ENCODE measurements around the gene ATM. TPM values are rescaled to one million over a fixed set of nuclear protein-coding genes. Genes with fewer than 3 reads are reported as not detected.

ATM gene
- 10 to 100 TPM; 45.7 to 55.0 TPM for total RNA-seq

- H3K27ac Mint-ChIP-seq = no peak within 1 kb of the TSS
- ATAC-seq (replicated peaks in 1 of 2) (peak; percentile 78 to 79), DNase-seq (peak; percentile 97 to 98)
- H3K36me3 Mint-ChIP-seq (ENCODE audit: insufficient read depth in 2 of 2) = peaks cover 9 to 21% of the 10 kb centered on the region in 2 donors
- no peak within 1 kb of the TSS for H3K4me3 Mint-ChIP-seq
- peaks cover 35% of the 10 kb centered on the region for H3K4me1 Mint-ChIP-seq (ENCODE audit: low read depth)
- H3K9me3 Mint-ChIP-seq = no peaks in the 10 kb centered on the region
- H3K27me3 Mint-ChIP-seq (ENCODE audit: low read depth) = no peaks in the 10 kb centered on the region
Observed at GRCh38 chr11:108222574-108223347, at the start of gene ATM, which contains the start of gene NPAT. Gene ATM, plus strand, starts transcription at chr11:108223067. Its CDS starts 4,558 bp downstream, at chr11:108227625. Gene NPAT, minus strand, starts transcription at chr11:108222638. Its CDS starts 102 bp downstream, at chr11:108222536.

GRCh38 chr11:108177570-108177969 is 45.3 kb upstream of the ATM start:
- H3K27me3 Mint-ChIP-seq (ENCODE audit: low read depth) = no peaks in the 10 kb centered on the region
- ATAC-seq (replicated peaks in 1 of 2) (no peak), DNase-seq (no peak)
- H3K36me3 Mint-ChIP-seq (ENCODE audit: insufficient read depth in 2 of 2) = peaks cover 8 to 33% of the 10 kb centered on the region in 2 donors
- H3K9me3 Mint-ChIP-seq = no peaks in the 10 kb centered on the region
- H3K4me1 Mint-ChIP-seq (ENCODE audit: low read depth) = no peaks in the 10 kb centered on the region
- H3K4me3 Mint-ChIP-seq = no peak overlapping the region
- no peak overlapping the region for H3K27ac Mint-ChIP-seq

GRCh38 chr11:108193725-108194124 is 29.1 kb upstream of the ATM start:
- peaks cover 28% of the 10 kb centered on the region for H3K4me1 Mint-ChIP-seq (ENCODE audit: low read depth)
- H3K36me3 Mint-ChIP-seq (ENCODE audit: insufficient read depth in 2 of 2) = peaks cover 5 to 18% of the 10 kb centered on the region in 2 donors
- no peaks in the 10 kb centered on the region for H3K9me3 Mint-ChIP-seq
- ATAC-seq (replicated peaks in 1 of 2) = no peak
- H3K4me3 Mint-ChIP-seq = no peak overlapping the region
- H3K27me3 Mint-ChIP-seq (ENCODE audit: low read depth) = no peaks in the 10 kb centered on the region
- DNase-seq = no peak
- H3K27ac Mint-ChIP-seq = no peak overlapping the region

- peaks cover 7 to 19% of the 10 kb centered on the region in 2 donors for H3K36me3 Mint-ChIP-seq (ENCODE audit: insufficient read depth in 2 of 2)
- ATAC-seq (replicated peaks in 1 of 2) (peak in 1 of 2 donors; percentile 3), DNase-seq (no peak)
- H3K4me3 Mint-ChIP-seq = peak overlapping the region in 1 of 2 donors; percentile 34
- peak overlapping the region; percentile 85 for H3K27ac Mint-ChIP-seq
- no peaks in the 10 kb centered on the region for H3K9me3 Mint-ChIP-seq
- H3K4me1 Mint-ChIP-seq (ENCODE audit: low read depth) = peaks cover 51% of the 10 kb centered on the region
- no peaks in the 10 kb centered on the region for H3K27me3 Mint-ChIP-seq (ENCODE audit: low read depth)
Observed at GRCh38 chr11:108196901-108197300, 26.0 kb upstream of the ATM start.

GRCh38 chr11:108197351-108197750 is 25.5 kb upstream of the ATM start:
- ATAC-seq (replicated peaks in 1 of 2) = peak in 1 of 2 donors; percentile 8
- Mint-ChIP-seq H3K4me1 (ENCODE audit: low read depth) (peaks cover 52% of the 10 kb centered on the region), H3K4me3 (peak overlapping the region in 1 of 2 donors; percentile 54), H3K27ac (peak overlapping the region; percentile 85), H3K9me3 (no peaks in the 10 kb centered on the region), H3K27me3 (ENCODE audit: low read depth) (no peaks in the 10 kb centered on the region), H3K36me3 (ENCODE audit: insufficient read depth in 2 of 2) (peaks cover 6 to 19% of the 10 kb centered on the region in 2 donors)
- no peak for DNase-seq

GRCh38 chr11:108198833-108199232 is 24.0 kb upstream of the ATM start:
- Mint-ChIP-seq H3K4me3 (peak overlapping the region; percentile 20 to 26), H3K36me3 (ENCODE audit: insufficient read depth in 2 of 2) (peaks cover 9 to 22% of the 10 kb centered on the region in 2 donors), H3K9me3 (peaks cover 0 to 2% of the 10 kb centered on the region in 2 donors), H3K27me3 (ENCODE audit: low read depth) (no peaks in the 10 kb centered on the region), H3K4me1 (ENCODE audit: low read depth) (peaks cover 67% of the 10 kb centered on the region), H3K27ac (peak overlapping the region; percentile 11)
- DNase-seq = no peak
- no peak for ATAC-seq (replicated peaks in 1 of 2)

- Mint-ChIP-seq H3K9me3 (peaks cover 2 to 5% of the 10 kb centered on the region in 2 donors), H3K4me3 (peak overlapping the region; percentile 12 to 63), H3K36me3 (ENCODE audit: insufficient read depth in 2 of 2) (peaks cover 15 to 31% of the 10 kb centered on the region in 2 donors), H3K27ac (peak overlapping the region; percentile 67), H3K4me1 (ENCODE audit: low read depth) (peaks cover 71% of the 10 kb centered on the region), H3K27me3 (ENCODE audit: low read depth) (no peaks in the 10 kb centered on the region)
- DNase-seq (peak; percentile 75 to 76), ATAC-seq (replicated peaks in 1 of 2) (peak; percentile 92 to 94)
Observed at GRCh38 chr11:108199446-108200321, 23.2 kb upstream of the ATM start.

GRCh38 chr11:108203075-108203474 is 19.8 kb upstream of the ATM start:
- Mint-ChIP-seq H3K27me3 (ENCODE audit: low read depth) (no peaks in the 10 kb centered on the region), H3K36me3 (ENCODE audit: insufficient read depth in 2 of 2) (peaks cover 34 to 46% of the 10 kb centered on the region in 2 donors), H3K4me3 (peak overlapping the region in 1 of 2 donors; percentile 60), H3K9me3 (peaks cover 3 to 11% of the 10 kb centered on the region in 2 donors), H3K27ac (no peak overlapping the region), H3K4me1 (ENCODE audit: low read depth) (peaks cover 67% of the 10 kb centered on the region)
- no peak for DNase-seq
- ATAC-seq (replicated peaks in 1 of 2) = no peak

- H3K27ac Mint-ChIP-seq = no peak overlapping the region
- H3K27me3 Mint-ChIP-seq (ENCODE audit: low read depth) = no peaks in the 10 kb centered on the region
- H3K36me3 Mint-ChIP-seq (ENCODE audit: insufficient read depth in 2 of 2) = peaks cover 32 to 48% of the 10 kb centered on the region in 2 donors
- ATAC-seq (replicated peaks in 1 of 2) (no peak), DNase-seq (no peak)
- H3K4me3 Mint-ChIP-seq = peak overlapping the region in 1 of 2 donors; percentile 36
- peaks cover 3 to 11% of the 10 kb centered on the region in 2 donors for H3K9me3 Mint-ChIP-seq
- peaks cover 54% of the 10 kb centered on the region for H3K4me1 Mint-ChIP-seq (ENCODE audit: low read depth)
Observed at GRCh38 chr11:108204376-108204775, 18.5 kb upstream of the ATM start.

- Mint-ChIP-seq H3K9me3 (peaks cover 3 to 11% of the 10 kb centered on the region in 2 donors), H3K27me3 (ENCODE audit: low read depth) (no peaks in the 10 kb centered on the region), H3K4me1 (ENCODE audit: low read depth) (peaks cover 53% of the 10 kb centered on the region), H3K27ac (peak overlapping the region; percentile 10), H3K36me3 (ENCODE audit: insufficient read depth in 2 of 2) (peaks cover 30 to 53% of the 10 kb centered on the region in 2 donors), H3K4me3 (peak overlapping the region in 1 of 2 donors; percentile 36)
- DNase-seq = no peak
- peak; percentile 34 to 46 for ATAC-seq (replicated peaks in 1 of 2)
Observed at GRCh38 chr11:108204929-108205499, 17.9 kb upstream of the ATM start.

- H3K9me3 Mint-ChIP-seq = peaks cover 6 to 17% of the 10 kb centered on the region in 2 donors
- peaks cover 54% of the 10 kb centered on the region for H3K4me1 Mint-ChIP-seq (ENCODE audit: low read depth)
- H3K27ac Mint-ChIP-seq = no peak overlapping the region
- no peak overlapping the region for H3K4me3 Mint-ChIP-seq
- H3K36me3 Mint-ChIP-seq (ENCODE audit: insufficient read depth in 2 of 2) = peaks cover 36 to 63% of the 10 kb centered on the region in 2 donors
- H3K27me3 Mint-ChIP-seq (ENCODE audit: low read depth) = no peaks in the 10 kb centered on the region
- ATAC-seq (replicated peaks in 1 of 2) = no peak
- no peak for DNase-seq
Observed at GRCh38 chr11:108206171-108206570, 16.7 kb upstream of the ATM start.

GRCh38 chr11:108206969-108207682 is 15.7 kb upstream of the ATM start:
- peaks cover 38 to 68% of the 10 kb centered on the region in 2 donors for H3K36me3 Mint-ChIP-seq (ENCODE audit: insufficient read depth in 2 of 2)
- H3K4me1 Mint-ChIP-seq (ENCODE audit: low read depth) = peaks cover 55% of the 10 kb centered on the region
- no peak overlapping the region for H3K27ac Mint-ChIP-seq
- H3K4me3 Mint-ChIP-seq = no peak overlapping the region
- DNase-seq = no peak
- H3K9me3 Mint-ChIP-seq = peaks cover 6 to 17% of the 10 kb centered on the region in 2 donors
- no peak for ATAC-seq (replicated peaks in 1 of 2)
- no peaks in the 10 kb centered on the region for H3K27me3 Mint-ChIP-seq (ENCODE audit: low read depth)
